GM23338 (cell line): ENCODE data around the gene RSAD1.

Experiments
- EZH2 ChIP-seq: fragments of 200-600 bp; sonication (generic); IDR thresholded peaks from one replicate; pipeline ENCODE4 v1.8.0; 2017; ENCODE audit warnings: antibody characterized with exemption, mild to moderate bottlenecking, low read depth; ENCODE audit not compliant: unreplicated experiment
- POLR2AphosphoS5 ChIP-seq: IDR thresholded peaks from 2 replicates; pipeline ENCODE4 v1.6.1; 2016; ENCODE audit warnings: antibody characterized with exemption, low read depth
- STAT1 ChIP-seq: IDR thresholded peaks from one replicate; pipeline ENCODE4 v1.6.1; 2016; ENCODE audit warnings: antibody characterized with exemption; ENCODE audit not compliant: unreplicated experiment
- TF ChIP-seq, protein P1 (sequence below), 2 experiments: fragments of 200-600 bp in 1 of 2; sonication (generic) in 1 of 2; conservative IDR thresholded peaks; 2 replicates each; pipeline versions ENCODE4 v1.5.1 to v1.6.1; 2016 to 2017; ENCODE audit warnings: antibody characterized with exemption in 2 of 2, low read depth in 2 of 2, mild to moderate bottlenecking in 2 of 2, moderate library complexity in 1 of 2
- TF ChIP-seq, protein P2 (sequence below): IDR thresholded peaks from one replicate; pipeline ENCODE4 v1.6.1; 2018; ENCODE audit warnings: antibody characterized with exemption; ENCODE audit not compliant: unreplicated experiment

DNA sequence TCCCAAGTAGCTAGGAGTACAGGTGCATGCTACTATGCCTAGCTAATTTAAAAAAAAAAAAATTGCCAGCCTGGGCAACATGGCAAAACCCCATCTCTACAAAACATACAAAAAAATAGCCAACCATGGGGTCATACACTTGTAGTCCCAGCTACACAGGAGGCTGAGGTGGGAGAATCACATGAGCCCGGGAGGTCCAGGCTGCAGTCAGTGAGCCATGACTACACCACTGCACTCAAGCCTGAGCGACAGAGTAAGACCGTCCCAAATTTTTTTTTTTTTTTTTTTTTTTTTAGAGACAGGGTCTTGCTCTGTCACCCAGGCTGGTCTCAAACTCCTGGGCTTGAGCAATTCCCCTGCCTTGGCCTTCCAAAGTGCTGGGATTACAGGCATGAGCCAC lies 24.8 kb upstream of the RSAD1 start:
- TF ChIP-seq, protein P1, sequence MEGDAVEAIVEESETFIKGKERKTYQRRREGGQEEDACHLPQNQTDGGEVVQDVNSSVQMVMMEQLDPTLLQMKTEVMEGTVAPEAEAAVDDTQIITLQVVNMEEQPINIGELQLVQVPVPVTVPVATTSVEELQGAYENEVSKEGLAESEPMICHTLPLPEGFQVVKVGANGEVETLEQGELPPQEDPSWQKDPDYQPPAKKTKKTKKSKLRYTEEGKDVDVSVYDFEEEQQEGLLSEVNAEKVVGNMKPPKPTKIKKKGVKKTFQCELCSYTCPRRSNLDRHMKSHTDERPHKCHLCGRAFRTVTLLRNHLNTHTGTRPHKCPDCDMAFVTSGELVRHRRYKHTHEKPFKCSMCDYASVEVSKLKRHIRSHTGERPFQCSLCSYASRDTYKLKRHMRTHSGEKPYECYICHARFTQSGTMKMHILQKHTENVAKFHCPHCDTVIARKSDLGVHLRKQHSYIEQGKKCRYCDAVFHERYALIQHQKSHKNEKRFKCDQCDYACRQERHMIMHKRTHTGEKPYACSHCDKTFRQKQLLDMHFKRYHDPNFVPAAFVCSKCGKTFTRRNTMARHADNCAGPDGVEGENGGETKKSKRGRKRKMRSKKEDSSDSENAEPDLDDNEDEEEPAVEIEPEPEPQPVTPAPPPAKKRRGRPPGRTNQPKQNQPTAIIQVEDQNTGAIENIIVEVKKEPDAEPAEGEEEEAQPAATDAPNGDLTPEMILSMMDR (conservative IDR thresholded peaks at IDR 0.05; ENCODE audit: low read depth in 2 of 2) = no peak
- TF ChIP-seq, protein P2, sequence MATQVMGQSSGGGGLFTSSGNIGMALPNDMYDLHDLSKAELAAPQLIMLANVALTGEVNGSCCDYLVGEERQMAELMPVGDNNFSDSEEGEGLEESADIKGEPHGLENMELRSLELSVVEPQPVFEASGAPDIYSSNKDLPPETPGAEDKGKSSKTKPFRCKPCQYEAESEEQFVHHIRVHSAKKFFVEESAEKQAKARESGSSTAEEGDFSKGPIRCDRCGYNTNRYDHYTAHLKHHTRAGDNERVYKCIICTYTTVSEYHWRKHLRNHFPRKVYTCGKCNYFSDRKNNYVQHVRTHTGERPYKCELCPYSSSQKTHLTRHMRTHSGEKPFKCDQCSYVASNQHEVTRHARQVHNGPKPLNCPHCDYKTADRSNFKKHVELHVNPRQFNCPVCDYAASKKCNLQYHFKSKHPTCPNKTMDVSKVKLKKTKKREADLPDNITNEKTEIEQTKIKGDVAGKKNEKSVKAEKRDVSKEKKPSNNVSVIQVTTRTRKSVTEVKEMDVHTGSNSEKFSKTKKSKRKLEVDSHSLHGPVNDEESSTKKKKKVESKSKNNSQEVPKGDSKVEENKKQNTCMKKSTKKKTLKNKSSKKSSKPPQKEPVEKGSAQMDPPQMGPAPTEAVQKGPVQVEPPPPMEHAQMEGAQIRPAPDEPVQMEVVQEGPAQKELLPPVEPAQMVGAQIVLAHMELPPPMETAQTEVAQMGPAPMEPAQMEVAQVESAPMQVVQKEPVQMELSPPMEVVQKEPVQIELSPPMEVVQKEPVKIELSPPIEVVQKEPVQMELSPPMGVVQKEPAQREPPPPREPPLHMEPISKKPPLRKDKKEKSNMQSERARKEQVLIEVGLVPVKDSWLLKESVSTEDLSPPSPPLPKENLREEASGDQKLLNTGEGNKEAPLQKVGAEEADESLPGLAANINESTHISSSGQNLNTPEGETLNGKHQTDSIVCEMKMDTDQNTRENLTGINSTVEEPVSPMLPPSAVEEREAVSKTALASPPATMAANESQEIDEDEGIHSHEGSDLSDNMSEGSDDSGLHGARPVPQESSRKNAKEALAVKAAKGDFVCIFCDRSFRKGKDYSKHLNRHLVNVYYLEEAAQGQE = no peak
- TF ChIP-seq EZH2 = no peak
- no peak for TF ChIP-seq STAT1
- TF ChIP-seq POLR2AphosphoS5 = no peak
